MCF 10A (cell line): ENCODE data around the gene CDH24. TPM values are rescaled to one million over a fixed set of nuclear protein-coding genes. Genes with fewer than 3 reads are reported as not detected.

ENCODE experiments used
- BruUV-seq: library from RNA; stranded (reverse); fragments of 400-500 nt; replicated peaks from 2 replicates; lab custom pipeline; 2021; lab: Mats Ljungman, UMichigan
- CTCF ChIA-PET: fragments of 300-600 bp; sonication (Branson Sonifier 250); formaldehyde crosslinking; extraction: SDS; loops from one replicate; lab custom pipeline; 2021; ENCODE audit warnings: antibody characterized with exemption, inconsistent platforms; lab: Yijun Ruan, JAX
- POLR2A ChIA-PET: fragments of 300-600, 350-650 bp; sonication (Branson Sonifier 250); formaldehyde crosslinking; extraction: SDS; loops from one replicate; lab custom pipeline; 2020; ENCODE audit warnings: antibody characterized with exemption, inconsistent platforms; lab: Yijun Ruan, JAX
- DNase-seq: peaks from one replicate; pipeline ENCODE4 v3.0.0-alpha.2; 2018; ENCODE audit not compliant: unreplicated experiment
- H3K27ac Mint-ChIP-seq: one replicate; pipeline ENCODE4 v1.8.0; 2022; ENCODE audit warnings: mild to moderate bottlenecking, low read depth, mixed read lengths; ENCODE audit not compliant: unreplicated experiment
- H3K27me3 Mint-ChIP-seq: one replicate; pipeline ENCODE4 v1.8.0; 2022; ENCODE audit warnings: mixed read lengths; ENCODE audit not compliant: insufficient read depth, unreplicated experiment
- H3K36me3 Mint-ChIP-seq: one replicate; pipeline ENCODE4 v1.8.0; 2022; ENCODE audit warnings: mild to moderate bottlenecking, moderate library complexity, mixed read lengths; ENCODE audit not compliant: insufficient read depth, unreplicated experiment
- H3K4me1 Mint-ChIP-seq: one replicate; pipeline ENCODE4 v1.8.0; 2022; ENCODE audit warnings: mixed read lengths; ENCODE audit not compliant: insufficient read depth, unreplicated experiment
- H3K4me3 Mint-ChIP-seq: one replicate; pipeline ENCODE4 v1.8.0; 2022; ENCODE audit warnings: mild to moderate bottlenecking, moderate library complexity, mixed read lengths; ENCODE audit not compliant: unreplicated experiment
- H3K9me3 Mint-ChIP-seq: one replicate; pipeline ENCODE4 v1.8.0; 2022; ENCODE audit warnings: mixed read lengths; ENCODE audit not compliant: unreplicated experiment
- CTCF ChIP-seq: fragments of 200-600 bp; IDR thresholded peaks from one replicate; pipeline ENCODE4 v1.8.0; 2022; ENCODE audit warnings: antibody characterized with exemption, mild to moderate bottlenecking; ENCODE audit not compliant: unreplicated experiment
- intact Hi-C: fragments of 100-400 bp; cut with micrococcal nuclease; formaldehyde crosslinking; loops from 2 replicates; pipeline ENCODE4 v1.14.1; 2022
- total RNA-seq: library from RNA; stranded (reverse); gene quantifications from 2 replicates; pipeline ENCODE4 v1.2.3, GENCODE V29; 2022

The CDH24 gene
- total RNA-seq, 1 experiment from 2014 or later = 4.9 TPM

- POLR2A ChIA-PET = no interaction called here
- Mint-ChIP-seq H3K36me3 (peaks cover 36% of the 10 kb centered on the region), H3K4me1 (peaks cover 11% of the 10 kb centered on the region), H3K9me3 (no peaks in the 10 kb centered on the region), H3K27ac (no peak overlapping the region), H3K4me3 (no peak overlapping the region), H3K27me3 (no peaks in the 10 kb centered on the region)
- intact Hi-C loops = no loop called here
- TF ChIP-seq CTCF = no peak
- CTCF ChIA-PET = interaction anchor here (0.7 to 3.8 kb wide), 7 partner anchors 12 to 85 kb away, joined by 3 to 15 read pairs (median 4); no protein-coding TSS in a partner anchor
- no TSS peak for BruUV-seq
- DNase-seq = no peak
Measured at GRCh38 chr14:23101986-23102625, 44.8 kb upstream of the CDH24 start.

DNA sequence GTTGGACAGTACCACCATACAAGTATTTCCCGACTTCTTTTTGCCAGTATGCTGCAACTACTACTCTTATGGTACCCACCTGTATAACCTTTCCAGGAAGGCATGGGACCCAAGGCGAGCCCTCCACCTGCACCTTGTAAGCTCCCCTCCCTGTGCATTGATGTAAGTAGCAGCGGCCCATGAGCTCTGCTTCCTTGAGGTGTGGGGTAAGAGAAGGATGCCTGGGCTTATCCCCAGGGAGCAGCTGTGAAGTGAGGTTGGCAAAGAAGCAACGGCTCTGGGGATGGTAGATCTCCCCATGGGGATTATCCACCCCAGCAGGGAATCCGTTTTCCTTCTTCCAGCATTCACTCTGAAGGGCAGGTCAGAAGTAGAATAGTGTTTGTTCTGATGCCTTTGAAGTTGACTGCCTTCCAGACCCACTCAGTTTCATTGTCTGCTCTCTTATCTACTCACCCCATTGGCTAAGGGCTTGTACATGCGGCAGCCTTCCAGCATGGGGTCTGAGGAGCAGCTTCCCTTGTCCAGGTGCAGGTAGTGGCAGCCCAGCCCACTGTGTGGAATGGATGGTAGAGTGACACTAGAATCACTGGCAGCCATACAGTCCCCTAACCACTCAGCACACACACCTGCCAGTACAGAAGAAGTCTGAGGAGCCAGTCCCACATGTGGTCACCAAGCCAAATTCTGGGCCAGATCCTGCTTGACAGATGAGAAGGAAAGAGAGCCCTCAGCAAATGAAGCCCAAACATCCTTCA, 44.1 kb upstream of the CDH24 start:
- no TSS peak for BruUV-seq

DNA sequence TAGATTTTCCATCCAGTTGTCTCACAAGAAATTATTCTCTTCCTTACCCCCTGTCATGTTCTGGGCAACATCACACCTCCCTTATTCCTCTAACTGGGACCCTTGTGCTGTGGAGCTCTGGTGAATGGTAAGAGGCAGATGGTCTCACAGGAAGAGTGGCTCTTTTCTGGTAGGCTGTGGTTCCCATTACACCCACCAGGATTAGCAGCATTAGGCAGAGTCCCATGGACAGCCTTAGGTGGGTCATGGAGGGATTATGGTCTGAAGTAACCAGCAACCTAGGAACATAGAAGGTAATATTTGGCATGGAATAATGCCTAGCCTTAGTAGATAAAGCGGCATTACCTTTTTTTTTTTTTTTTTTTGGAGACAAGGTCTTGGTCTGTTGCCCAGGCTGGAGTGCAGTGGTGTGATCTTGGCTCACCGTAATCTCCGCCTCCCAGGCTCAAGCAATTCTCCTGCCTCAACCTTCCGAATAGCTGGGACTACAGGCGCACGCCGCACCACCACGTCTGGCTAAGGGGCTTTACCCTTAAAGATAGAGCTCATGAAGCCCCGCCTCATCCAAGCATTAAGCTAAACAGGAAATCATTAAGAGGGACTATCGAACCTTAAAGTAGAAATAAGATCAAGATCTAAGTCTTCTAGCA, 42.0 kb upstream of the CDH24 start:
- Mint-ChIP-seq H3K27me3 (no peaks in the 10 kb centered on the region), H3K4me1 (peaks cover 19% of the 10 kb centered on the region), H3K4me3 (no peak overlapping the region), H3K36me3 (peaks cover 34% of the 10 kb centered on the region), H3K27ac (no peak overlapping the region), H3K9me3 (no peaks in the 10 kb centered on the region)
- ChIA-PET POLR2A (interaction anchor here (0.7 to 1.5 kb wide), 3 partner anchors 22 to 271 kb away, joined by 3 to 5 read pairs (median 3); no protein-coding TSS in a partner anchor), CTCF (interaction anchor here (0.6 to 3.8 kb wide), 5 partner anchors 11 to 780 kb away, joined by 3 to 15 read pairs (median 4); no protein-coding TSS in a partner anchor)
- DNase-seq = no peak
- no peak for TF ChIP-seq CTCF
- no TSS peak for BruUV-seq
- intact Hi-C loops = no loop called here

More for the DNA sequence above, 44.1 kb upstream of the CDH24 start:
- POLR2A ChIA-PET = interaction anchor here (0.6 to 0.7 kb wide), 4 partner anchors 30 to 1132 kb away, joined by 3 to 4 read pairs (median 4); partner anchors contain the start of gene GMPR2
- no peak for TF ChIP-seq CTCF
- intact Hi-C loops = no loop called here
- CTCF ChIA-PET = interaction anchor here (0.5 to 3.8 kb wide), 6 partner anchors 13 to 106 kb away, joined by 3 to 15 read pairs (median 6); no protein-coding TSS in a partner anchor
- Mint-ChIP-seq H3K27ac (no peak overlapping the region), H3K36me3 (peaks cover 41% of the 10 kb centered on the region), H3K27me3 (no peaks in the 10 kb centered on the region), H3K4me3 (no peak overlapping the region), H3K4me1 (peaks cover 17% of the 10 kb centered on the region), H3K9me3 (no peaks in the 10 kb centered on the region)
- DNase-seq = no peak
